K562 (cell line): ENCODE measurements around the gene FXYD4. TPM values are rescaled to one million over a fixed set of nuclear protein-coding genes. Genes with fewer than 3 reads are reported as not detected.

Source experiments
- ATAC-seq: fragments of 200-7000 bp; cut with Tn5 transposase; 3 replicates; pipeline ENCODE4 v1.9.1; 2020; ENCODE audit warnings: moderate library complexity
- BruUV-seq: library from RNA; stranded (reverse); fragments of 400-500 nt; replicated peaks from 2 replicates; lab custom pipeline; 2021; lab: Mats Ljungman, UMichigan
- CTCF ChIA-PET: fragments of 300-600 bp; formaldehyde crosslinking; extraction: SDS; loops from one replicate; lab custom pipeline; 2021; ENCODE audit warnings: low intra/inter-chr PET ratio; lab: Yijun Ruan, JAX
- POLR2A ChIA-PET: fragments of 300-600, 350-650 bp; sonication (Branson Sonifier 250); formaldehyde crosslinking; extraction: SDS; loops from one replicate; lab custom pipeline; 2021; ENCODE audit warnings: antibody characterized with exemption, inconsistent platforms; lab: Yijun Ruan, JAX
- DNase-seq, 4 experiments: peaks; one replicate each; pipeline versions ENCODE4 v3.0.0 to v3.0.0-alpha.2; 2011 to 2018; ENCODE audit warnings: low spot score in 3 of 4, mixed read lengths in 3 of 4; ENCODE audit errors: extremely low read depth in 1 of 4
- FAIRE-seq: peaks from 2 replicates; lab custom pipeline; 2011; peaks lifted over from hg19 to GRCh38; lab: Jason Lieb, UNC
- H2AFZ ChIP-seq: 2 replicates; pipeline ENCODE4 v1.6.0; 2011; ENCODE audit warnings: low read depth, low read length, control low read depth, inconsistent platforms
- H3K27ac ChIP-seq: fragments of 200-600 bp; 3 replicates; pipeline ENCODE4 v1.8.0; 2011; ENCODE audit warnings: low read depth, mild to moderate bottlenecking, control low read depth, inconsistent platforms, low read length, moderate library complexity, mixed read lengths; ENCODE audit errors: extremely low read depth
- H3K27me3 ChIP-seq, 2 experiments: fragments of 300-600 bp in 1 of 2; 2 replicates in 1 of 2; 3 replicates in 1 of 2; pipeline versions ENCODE4 v1.6.0 to v1.8.0; 2011; ENCODE audit warnings: inconsistent platforms in 2 of 2, low read length in 2 of 2, mild to moderate bottlenecking in 1 of 2, mixed read lengths in 1 of 2, moderate library complexity in 1 of 2; ENCODE audit not compliant: control insufficient read depth in 2 of 2, insufficient read depth in 2 of 2
- H3K36me3 ChIP-seq: fragments of 300-600 bp; 3 replicates; pipeline ENCODE4 v1.8.0; 2011; ENCODE audit warnings: mild to moderate bottlenecking, low read length, inconsistent platforms; ENCODE audit not compliant: control insufficient read depth, insufficient read depth
- H3K4me1 ChIP-seq, 2 experiments: fragments of 200-600 bp in 1 of 2; replicated peaks in 1 of 2; 2 replicates in 1 of 2; 3 replicates in 1 of 2; pipeline versions ENCODE4 v1.5.1 to v1.8.0; 2011; ENCODE audit warnings: inconsistent platforms in 2 of 2, low read length in 2 of 2, mild to moderate bottlenecking in 1 of 2, mixed read lengths in 1 of 2, moderate library complexity in 1 of 2; ENCODE audit not compliant: control insufficient read depth in 2 of 2, insufficient read depth in 2 of 2
- H3K4me2 ChIP-seq: 2 replicates; pipeline ENCODE4 v1.6.1; 2011; ENCODE audit warnings: low read length, control low read depth, inconsistent platforms, mixed read lengths; ENCODE audit not compliant: insufficient read depth
- H3K4me3 ChIP-seq: fragments of 200-600 bp; sonication (generic), shearing (Covaris generic); 2 replicates; pipeline ENCODE4 v1.5.1; 2016; ENCODE audit warnings: control low read depth, inconsistent platforms
- H3K79me2 ChIP-seq: fragments of 200-600 bp; 3 replicates; pipeline ENCODE4 v1.8.0; 2011; ENCODE audit warnings: low read length, inconsistent platforms; ENCODE audit not compliant: control insufficient read depth, insufficient read depth
- H3K9ac ChIP-seq, 2 experiments: 2 replicates each; pipeline versions ENCODE4 v1.6.0 to v1.6.1; 2011; ENCODE audit warnings: low read depth in 2 of 2, low read length in 2 of 2, control low read depth in 1 of 2, inconsistent platforms in 1 of 2, mild to moderate bottlenecking in 1 of 2, mixed read lengths in 1 of 2; ENCODE audit not compliant: insufficient read depth in 1 of 2
- H3K9me1 ChIP-seq: one replicate; pipeline ENCODE4 v1.6.0; 2011; ENCODE audit warnings: inconsistent platforms, mild to moderate bottlenecking, low read length, moderate library complexity; ENCODE audit not compliant: control insufficient read depth, insufficient read depth
- H3K9me3 ChIP-seq: replicated peaks from 2 replicates; pipeline ENCODE4 v1.5.1; 2011; ENCODE audit warnings: low read depth, low read length, inconsistent platforms; ENCODE audit not compliant: control insufficient read depth, insufficient read depth
- H4K20me1 ChIP-seq: replicated peaks from 2 replicates; pipeline ENCODE4 v1.6.1; 2011; ENCODE audit warnings: low read length, inconsistent platforms, mixed read lengths; ENCODE audit not compliant: control insufficient read depth, insufficient read depth
- BCOR ChIP-seq: fragments of 450-650 bp; IDR thresholded peaks from 2 replicates; pipeline ENCODE4 v1.6.1; 2016
- CHCHD3 ChIP-seq: fragments of 250-450 bp; sonication (Bioruptor Pico); IDR thresholded peaks from 2 replicates; pipeline ENCODE4 v2.1.2; 2022; ENCODE audit warnings: mild to moderate bottlenecking
- GATA2 ChIP-seq: sonication (generic); formaldehyde crosslinking; IDR thresholded peaks from 2 replicates; pipeline ENCODE4 v1.4.0; 2020; ENCODE audit warnings: mild to moderate bottlenecking, missing genetic modification reagents
- HCFC1 ChIP-seq: IDR thresholded peaks from 2 replicates; pipeline ENCODE4 v1.6.1; 2012; ENCODE audit warnings: low read depth, low read length, improper control_type of control experiment
- IFI16 ChIP-seq: fragments of 250-450 bp; sonication (Bioruptor Pico); IDR thresholded peaks from 2 replicates; pipeline ENCODE4 v2.1.2; 2022; ENCODE audit warnings: mild to moderate bottlenecking, inconsistent platforms
- MLX ChIP-seq, 2 experiments: fragments of 450-650 bp in 1 of 2; sonication (generic) in 1 of 2; formaldehyde crosslinking; conservative IDR thresholded peaks; 2 replicates each; pipeline versions ENCODE4 v1.4.0 to v1.8.1; 2020 to 2022; ENCODE audit warnings: mild to moderate bottlenecking in 1 of 2, missing genetic modification reagents in 1 of 2
- PKNOX1 ChIP-seq: fragments of 450-650 bp; IDR thresholded peaks from 2 replicates; pipeline ENCODE4 v1.6.1; 2016
- POLR2A ChIP-seq: fragments of 450-650 bp; conservative IDR thresholded peaks from 2 replicates; pipeline ENCODE4 v1.6.1; 2016
- SLC30A9 ChIP-seq: fragments of 250-450 bp; sonication (Bioruptor Pico); IDR thresholded peaks from 2 replicates; pipeline ENCODE4 v1.8.0; 2022; ENCODE audit warnings: mild to moderate bottlenecking, moderate library complexity
- SMC3 ChIP-seq: conservative IDR thresholded peaks from 2 replicates; pipeline ENCODE4 v1.6.1; 2011; ENCODE audit warnings: low read depth, low read length, improper control_type of control experiment; ENCODE audit not compliant: insufficient read depth
- ZFP30 ChIP-seq: fragments of 250-450 bp; sonication (Bioruptor Pico); IDR thresholded peaks from 2 replicates; pipeline ENCODE4 v1.8.0; 2022; ENCODE audit warnings: moderate library complexity, mild to moderate bottlenecking, inconsistent platforms, borderline replicate concordance
- ZNF280A ChIP-seq: fragments of 450-650 bp; IDR thresholded peaks from 2 replicates; pipeline ENCODE4 v1.6.1; 2018; ENCODE audit warnings: mild to moderate bottlenecking, low read depth; ENCODE audit not compliant: partially characterized antibody
- WGBS: fragments of 100-300 bp; shearing (Covaris generic); methylation state at CpG from one replicate; pipeline ENCODE4 v1.1.6; 2016; ENCODE audit warnings: low coverage, mixed read lengths; ENCODE audit not compliant: insufficient coverage; ENCODE audit errors: missing lambda C conversion rate; 5-methylcytosine and 5-hydroxymethylcytosine counted together
- in situ Hi-C: fragments of 300-500 bp; cut with MboI; formaldehyde crosslinking; loops from 4 replicates; pipeline ENCODE4 v1.15.0; 2018; ENCODE audit warnings: inconsistent platforms, mixed read lengths
- intact Hi-C: fragments of 100-400 bp; cut with micrococcal nuclease; formaldehyde crosslinking; loops from 2 replicates; pipeline ENCODE4 v1.14.2; 2022
- polyA plus RNA-seq, 8 experiments: library from polyadenylated mRNA; depleted of rRNA in 4 of 8; stranded (reverse) in 5 of 8; unstranded in 3 of 8; fragments of >200 nt; fragmentation: Nextera tagmentation in 2 of 8; fragmentation: Illumina TruSeq in 1 of 8; extraction: Ambion mirVana in 2 of 8; extraction: Trizol in 1 of 8; gene quantifications; 2 replicates each; pipeline versions ENCODE4 v1.2.1 to v1.2.3, GENCODE V29; 2011 to 2014; ENCODE audit warnings: inconsistent platforms in 1 of 8, missing spikeins in 1 of 8
- total RNA-seq, 7 experiments: library from RNA; depleted of rRNA in 6 of 7; stranded (reverse); fragments of >200 nt in 6 of 7; fragmentation: Illumina TruSeq in 2 of 7; extraction: Trizol in 2 of 7; gene quantifications; 2 replicates each; pipeline versions ENCODE4 v1.2.1 to v1.2.3, GENCODE V29; 2011 to 2021; ENCODE audit warnings: low replicate concordance in 1 of 7

The FXYD4 gene
- total and polyA plus RNA-seq, 9 of the 15 experiments (the other 6 are each of a cell fraction or from before 2014, with no cell fraction given), result not detected

- TF ChIP-seq ZNF280A (no peak), IFI16 (no peak), POLR2A (no peak)
These were observed 2.0 kb downstream of the FXYD4 start (continued) for GRCh38 chr10:43373461-43373860.

GRCh38 chr10:43374194-43374593, 2.8 kb downstream of the FXYD4 start:
- TF ChIP-seq HCFC1 (no peak), CHCHD3 (no peak), MLX (CRISPR knock-in tag; conservative IDR thresholded peaks at IDR 0.05) (no peak), BCOR (no peak), SLC30A9 (no peak), ZFP30 (CRISPR knock-in tag) (no peak), SMC3 (no peak), GATA2 (CRISPR knock-in tag) (no peak), PKNOX1 (no peak)
- TF ChIP-seq, all 486 proteins: peak for 0
- H3K79me2 ChIP-seq, result no peaks in the 10 kb centered on the region
- no TSS peak for BruUV-seq
- H3K9me1 ChIP-seq, result no peaks in the 10 kb centered on the region
- H3K27ac ChIP-seq, result no peak overlapping the region
- intact Hi-C loops (no loop called here), in situ Hi-C loops (no loop called here)
- H3K27me3 ChIP-seq, result peaks cover 0 to 15% of the 10 kb centered on the region in 2 experiments; a peak in 2 of 5 replicates
- H3K4me3 ChIP-seq, result no peak overlapping the region
- H3K9me3 ChIP-seq, result no peaks in the 10 kb centered on the region
- ChIA-PET POLR2A (interaction anchor here (2.7 kb wide), 1 partner anchor 11 kb away, joined by 14 read pairs; no protein-coding TSS in a partner anchor), CTCF (no interaction called here)
- H4K20me1 ChIP-seq, result no peaks in the 10 kb centered on the region
- ATAC-seq, result no peak
- H3K9ac ChIP-seq, result no peak overlapping the region
- peaks cover 7 to 30% of the 10 kb centered on the region in 2 experiments; a peak in 4 of 5 replicates for H3K4me1 ChIP-seq
- H2AFZ ChIP-seq, result no peak overlapping the region
- WGBS, result 20% methylated on average over 2 of the region's 3 CpGs
- DNase-seq, result no peak
- no peak for FAIRE-seq
- H3K4me2 ChIP-seq, result no peak overlapping the region
- no peaks in the 10 kb centered on the region for H3K36me3 ChIP-seq
